GM21447 (cell line): ENCODE data around the gene ACTR5.

Source experiments
- ATAC-seq: cut with Tn5 transposase; IDR thresholded peaks from one replicate; pipeline ENCODE4 v1.9.1; 2021; ENCODE audit not compliant: unreplicated experiment

ACTR5 gene

DNA sequence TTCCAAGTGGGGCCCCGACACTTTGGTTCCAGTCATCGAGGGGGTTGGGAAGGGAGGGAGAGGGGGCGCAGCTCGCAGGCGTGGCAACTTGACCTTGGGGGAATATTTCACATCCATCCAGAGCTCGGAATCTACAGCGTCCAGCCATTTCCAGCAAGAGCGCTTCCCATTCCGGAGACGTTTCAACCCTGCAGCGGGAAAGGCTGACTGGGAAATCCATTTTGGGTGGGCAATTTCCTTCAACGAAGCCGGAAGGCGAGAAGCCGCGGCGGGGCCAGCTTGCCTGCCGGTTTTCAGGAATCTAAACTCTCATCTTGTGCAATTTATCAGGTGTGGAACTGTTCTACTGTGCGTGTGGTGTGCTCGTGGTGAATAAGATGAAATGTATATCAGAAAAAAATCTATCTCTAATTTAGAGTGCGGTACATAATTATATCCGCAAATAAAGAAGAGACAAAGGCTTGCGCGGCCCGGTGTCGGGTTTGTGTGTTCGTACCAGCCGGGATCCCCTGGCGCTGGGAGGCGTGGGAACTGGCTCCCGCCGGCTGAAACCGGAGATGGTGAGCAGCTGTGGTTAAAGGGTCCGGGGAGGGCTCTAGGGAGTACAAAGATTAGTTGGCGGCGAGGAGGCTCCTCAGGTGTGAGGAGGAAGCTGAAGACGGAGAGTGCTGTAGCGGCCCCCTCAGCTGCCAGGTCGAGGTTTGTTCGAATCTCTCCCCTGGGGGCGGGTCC, 19.2 kb upstream of the ACTR5 start:
- no peak for ATAC-seq

DNA sequence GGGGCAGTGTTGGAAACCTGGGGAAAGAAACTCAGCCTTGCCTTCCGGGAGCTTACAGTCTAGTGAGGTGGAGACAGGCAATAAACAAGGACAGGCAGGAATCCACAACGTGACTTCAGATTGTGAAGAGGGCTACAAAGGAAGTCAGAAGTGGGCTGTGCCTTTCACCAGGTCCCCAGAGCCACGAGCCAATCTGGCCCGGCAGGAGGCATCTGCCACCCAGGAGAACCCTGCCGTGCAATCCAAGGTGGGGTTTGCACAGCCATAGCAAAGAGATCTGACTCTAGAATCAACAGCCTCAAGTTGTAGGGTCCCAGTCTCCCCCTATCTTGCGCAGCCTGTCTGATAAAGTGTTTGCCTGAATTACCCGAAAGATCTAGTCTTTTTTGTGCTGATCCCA, 18.5 kb upstream of the ACTR5 start:
- ATAC-seq: no peak

DNA sequence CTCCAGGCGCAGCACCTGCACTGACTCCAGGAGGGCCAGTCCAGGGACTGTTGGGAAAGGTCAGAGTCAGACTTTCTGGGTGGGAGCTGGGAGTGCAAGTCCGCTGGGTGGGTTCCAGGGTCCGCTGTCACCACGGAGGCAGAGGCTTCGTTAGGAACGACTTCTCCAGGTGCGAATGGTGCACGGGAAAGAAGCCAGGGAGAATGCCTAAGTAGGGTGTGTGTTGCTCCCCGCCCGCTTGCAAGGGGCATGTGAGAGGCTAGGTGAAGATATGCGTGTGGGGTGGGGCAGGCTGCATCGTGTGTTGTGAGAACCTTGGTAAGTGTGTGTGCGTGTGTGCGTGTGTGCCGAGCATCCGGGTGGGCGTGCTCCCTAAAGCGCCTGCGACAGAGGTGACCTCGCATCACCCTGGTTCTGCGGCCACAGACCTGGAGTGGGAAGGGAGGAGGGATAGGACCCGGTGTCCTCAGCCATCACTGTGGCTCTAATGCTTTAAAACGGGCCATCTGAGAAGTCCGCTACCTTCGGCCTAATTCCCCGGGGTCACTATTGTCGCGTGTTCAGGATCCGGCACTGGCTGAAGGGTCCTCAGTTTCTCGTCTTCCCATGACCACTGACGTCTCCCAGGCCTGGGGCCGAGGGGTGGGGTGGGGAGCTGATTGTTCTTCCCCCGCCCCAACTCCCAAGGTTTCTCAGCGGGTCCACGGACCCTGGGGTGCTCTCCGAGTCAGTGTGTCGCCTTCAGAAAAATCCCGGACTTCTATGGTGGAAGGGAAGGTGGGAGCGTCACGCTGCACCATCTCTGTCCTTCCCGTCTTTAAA, 17.9 kb upstream of the ACTR5 start:
- no peak for ATAC-seq

- peak; percentile 72 for ATAC-seq
Measured at GRCh38 chr20:38730989-38731737, 17.1 kb upstream of the ACTR5 start.

DNA sequence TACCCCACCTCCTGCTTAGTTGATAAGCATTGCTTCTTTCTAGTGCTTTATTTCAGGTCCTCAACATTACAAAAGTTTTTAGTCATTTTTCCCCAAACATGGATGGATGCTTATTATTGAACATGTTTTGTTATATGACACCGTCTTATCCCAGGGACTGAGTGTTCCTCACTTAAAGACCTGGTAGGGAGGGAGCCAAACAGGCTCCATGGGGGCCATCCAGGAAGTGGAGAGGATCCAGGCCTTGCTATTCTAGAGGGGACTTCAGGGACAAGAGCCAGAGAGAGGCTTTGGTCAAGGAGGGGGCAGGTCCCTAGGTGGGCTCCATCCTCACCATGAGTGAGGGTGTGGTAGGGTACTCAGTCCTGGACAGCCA, 16.5 kb upstream of the ACTR5 start:
- ATAC-seq: no peak

DNA sequence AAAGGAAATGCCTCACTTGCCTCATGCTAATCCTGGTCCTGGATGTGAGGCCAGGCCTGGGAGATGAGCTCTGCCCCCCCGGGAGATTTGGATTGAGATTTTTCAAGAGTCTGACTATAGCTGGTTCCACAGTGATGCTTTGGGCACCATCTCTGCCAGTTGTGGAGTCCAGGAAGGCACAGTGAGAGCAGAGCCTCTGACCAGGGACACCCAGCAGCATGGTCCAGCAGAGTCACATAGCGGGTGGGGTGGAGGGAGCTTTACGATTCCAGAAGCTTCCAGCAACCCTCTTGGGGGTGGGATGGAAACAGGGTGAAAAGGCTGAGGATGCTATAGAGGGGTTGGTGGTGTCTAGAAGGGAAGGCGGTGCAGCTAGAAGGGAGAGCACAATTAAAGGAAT, 15.3 kb upstream of the ACTR5 start:
- no peak for ATAC-seq

DNA sequence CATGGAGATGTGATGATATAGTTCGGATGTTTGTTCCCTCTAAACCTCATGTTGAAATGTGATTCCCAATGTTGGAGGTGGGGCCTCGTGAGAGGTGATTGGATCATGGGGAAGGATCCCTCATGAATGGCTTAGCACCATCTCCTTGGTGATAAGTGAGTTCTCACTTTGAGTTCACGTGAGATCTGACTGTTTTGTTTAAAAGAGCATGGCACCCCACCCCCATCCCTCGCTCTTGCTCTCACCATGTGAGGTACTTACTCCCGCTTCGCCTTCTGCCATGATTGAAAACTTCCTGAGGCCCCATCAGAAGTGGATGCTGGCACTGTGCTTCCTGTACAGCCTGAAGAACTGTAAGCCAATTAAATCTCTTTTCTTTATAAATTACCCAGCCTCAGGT, 13.1 kb upstream of the ACTR5 start:
- ATAC-seq: no peak

- ATAC-seq: no peak
Measured at GRCh38 chr20:38737887-38738286, 10.4 kb upstream of the ACTR5 start.

DNA sequence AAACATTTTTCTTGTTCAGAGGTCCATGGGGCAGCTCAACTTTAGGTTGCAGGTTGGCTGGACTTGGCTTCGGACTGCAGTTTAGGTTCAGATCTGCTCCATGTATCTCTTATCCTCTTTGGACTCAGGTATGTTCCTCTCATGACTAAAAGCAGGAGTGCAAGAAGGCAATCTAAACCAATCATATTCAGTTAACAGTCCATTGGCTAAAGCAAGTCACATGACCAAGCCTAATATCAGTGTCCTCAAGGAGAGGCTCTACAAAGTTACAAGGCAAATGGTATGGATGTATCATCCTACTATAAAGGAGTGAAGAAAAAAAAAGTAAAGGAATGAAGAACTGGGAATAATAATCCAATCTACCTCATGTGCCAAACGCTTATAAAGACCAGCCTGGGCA, 2.5 kb upstream of the ACTR5 start:
- ATAC-seq: no peak

DNA sequence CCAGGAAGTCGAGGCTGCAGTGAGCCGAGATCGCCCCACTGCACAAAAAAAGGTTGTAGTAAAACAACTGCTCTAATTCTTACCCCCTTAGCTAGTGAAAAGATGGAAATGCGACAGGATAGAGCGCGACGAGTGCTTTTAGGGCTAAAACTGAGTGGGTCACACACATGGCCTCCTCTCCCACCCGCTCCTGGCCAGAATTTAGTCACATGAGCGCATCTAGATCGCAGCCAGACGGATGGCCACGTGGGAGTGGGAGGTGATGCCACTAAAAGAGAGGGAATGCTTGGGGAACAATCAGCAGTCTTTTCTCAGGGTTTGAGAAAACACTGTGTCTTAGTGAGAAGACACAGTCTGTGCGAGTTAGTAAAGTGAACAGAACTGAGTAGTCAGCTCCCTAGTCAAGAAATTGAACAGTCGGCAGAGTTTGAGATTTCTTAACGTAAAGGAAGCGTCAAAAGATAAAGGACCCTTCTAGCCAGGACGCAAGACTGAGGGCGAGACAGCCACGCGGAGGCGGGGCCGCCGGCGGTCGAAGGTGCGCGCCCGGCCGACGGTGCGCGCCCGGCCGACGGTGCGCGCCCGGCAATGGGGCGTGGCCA, 664 bp upstream of the ACTR5 start:
- ATAC-seq: no peak

- ATAC-seq: peak; percentile 23
Measured at GRCh38 chr20:38748861-38749149, 545 bp downstream of the ACTR5 start.

DNA sequence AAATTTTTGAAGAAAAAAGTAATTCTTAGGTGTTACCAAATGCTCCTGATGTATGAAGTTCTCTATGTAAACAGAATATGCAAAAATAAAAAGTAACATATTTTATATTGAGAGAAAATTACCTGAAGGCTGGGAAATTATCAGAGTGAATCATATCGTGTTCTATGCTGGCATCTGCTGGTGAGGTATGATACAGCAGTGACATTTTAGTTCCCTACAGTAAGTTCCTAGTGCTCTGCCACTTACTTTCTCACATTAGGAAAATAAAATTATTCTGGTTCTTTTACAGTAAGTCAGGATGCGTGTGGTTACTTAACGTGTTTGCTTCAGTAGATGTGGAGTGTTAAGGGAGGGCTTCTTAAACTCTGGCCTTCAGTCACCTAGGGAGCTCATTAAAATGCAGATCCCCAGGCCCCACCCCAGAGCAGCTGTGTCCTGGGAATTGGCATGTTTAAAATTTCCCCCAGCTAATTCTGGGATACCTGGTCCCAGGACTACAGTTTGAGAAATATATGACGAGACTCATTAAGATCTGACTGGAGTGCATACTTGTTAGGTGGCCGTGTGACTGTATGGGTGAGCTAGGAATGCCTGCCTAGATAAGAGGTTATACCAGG, 3.2 kb downstream of the ACTR5 start:
- no peak for ATAC-seq

DNA sequence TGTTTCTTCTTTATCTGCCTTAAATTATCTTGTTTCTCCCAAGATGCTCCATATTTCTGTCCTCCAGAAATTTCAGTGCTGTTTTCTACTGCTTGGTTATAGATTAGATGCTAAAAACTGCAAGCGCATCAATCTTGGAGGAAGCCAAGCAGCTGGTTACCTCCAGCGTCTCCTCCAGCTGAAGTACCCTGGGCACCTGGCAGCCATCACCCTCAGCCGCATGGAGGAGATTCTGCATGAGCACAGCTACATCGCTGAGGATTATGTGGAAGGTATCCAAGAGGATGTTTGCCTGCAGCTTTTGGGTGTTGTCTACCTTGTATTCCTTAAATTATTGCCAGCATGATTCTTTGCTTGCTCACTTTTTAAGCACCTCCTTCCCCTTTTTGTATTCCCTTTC, 3.8 kb downstream of the ACTR5 start:
- ATAC-seq: no peak

- ATAC-seq: no peak
Measured at GRCh38 chr20:38754924-38755323, 6.7 kb downstream of the ACTR5 start.

GRCh38 chr20:38755324-38755910, 7.2 kb downstream of the ACTR5 start:
- ATAC-seq: no peak

DNA sequence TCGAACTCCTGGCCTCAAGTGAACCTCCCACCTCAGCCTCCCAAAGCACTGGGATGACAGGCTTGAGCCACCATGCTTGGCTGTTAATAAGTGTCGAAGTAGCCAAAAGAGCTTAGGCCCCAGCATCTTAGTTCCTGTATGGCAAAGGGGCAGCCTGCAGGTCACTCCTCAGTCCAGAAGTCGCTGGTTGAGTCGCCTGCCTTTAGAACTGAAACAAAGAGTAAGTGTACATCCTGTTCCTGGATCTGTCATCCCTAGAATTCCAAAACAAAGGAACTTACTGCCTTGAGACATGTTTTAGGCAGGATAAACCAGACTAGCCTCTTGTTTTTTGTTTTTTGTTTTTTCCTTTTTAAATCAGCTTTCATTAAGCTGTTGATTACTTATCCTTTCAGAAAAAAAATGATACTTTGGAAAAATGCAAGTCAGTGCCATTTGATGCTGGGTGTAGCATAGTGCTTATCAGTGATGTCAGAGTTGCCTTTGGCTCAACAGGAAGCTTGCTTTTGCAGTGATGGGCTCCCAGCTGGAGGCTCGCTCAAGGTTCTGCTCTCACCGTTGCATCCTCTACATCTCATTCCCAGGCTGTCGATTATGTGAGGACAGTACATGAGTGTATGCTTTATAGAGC, 9.0 kb downstream of the ACTR5 start:
- ATAC-seq: no peak

DNA sequence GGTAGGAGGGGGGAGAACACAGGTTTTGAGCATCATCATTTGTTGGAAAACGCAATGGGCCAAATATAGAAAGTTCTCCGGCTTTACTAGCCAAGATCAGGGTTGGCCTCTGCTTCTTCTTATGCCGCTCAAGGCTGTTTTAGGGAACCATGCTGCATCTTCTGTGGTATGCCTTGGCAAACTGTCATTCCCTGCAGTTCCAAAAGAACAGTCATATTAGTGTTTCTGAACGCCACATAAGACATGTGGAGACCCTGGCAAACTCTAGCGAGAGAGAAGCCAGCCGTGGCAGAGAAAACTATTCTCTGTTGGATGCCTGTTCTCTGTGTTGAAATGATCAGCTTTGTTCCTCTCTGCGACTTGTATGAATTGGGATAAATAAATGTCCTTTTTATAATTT, 10.8 kb downstream of the ACTR5 start:
- ATAC-seq: no peak

GRCh38 chr20:38760978-38761377, 12.7 kb downstream of the ACTR5 start:
- no peak for ATAC-seq

- ATAC-seq: no peak
Measured at GRCh38 chr20:38762174-38762573, 13.9 kb downstream of the ACTR5 start.

- ATAC-seq: no peak
Measured at GRCh38 chr20:38763616-38764015, 15.4 kb downstream of the ACTR5 start.
